Ishikawa (cell line): ENCODE data around the gene ONECUT2.

ENCODE experiments used
- CEBPB ChIP-seq: IDR thresholded peaks from 2 replicates; pipeline ENCODE4 v1.6.1; 2012
- CREB1 ChIP-seq: IDR thresholded peaks from 2 replicates; pipeline ENCODE4 v1.6.1; 2012; ENCODE audit warnings: low read depth
- EGR1 ChIP-seq: IDR thresholded peaks from 2 replicates; pipeline ENCODE4 v1.6.1; 2012
- EP300 ChIP-seq: IDR thresholded peaks from 2 replicates; pipeline ENCODE4 v1.6.1; 2012; ENCODE audit warnings: borderline replicate concordance
- FOXM1 ChIP-seq: IDR thresholded peaks from 2 replicates; pipeline ENCODE4 v1.6.1; 2012; ENCODE audit warnings: low read depth, borderline replicate concordance
- MAX ChIP-seq: IDR thresholded peaks from 2 replicates; pipeline ENCODE4 v1.6.1; 2012
- NFIC ChIP-seq: IDR thresholded peaks from 2 replicates; pipeline ENCODE4 v1.6.1; 2012
- RAD21 ChIP-seq: IDR thresholded peaks from 2 replicates; pipeline ENCODE4 v1.6.1; 2012; ENCODE audit warnings: low read depth
- REST ChIP-seq: IDR thresholded peaks from 2 replicates; pipeline ENCODE4 v1.6.1; 2012; ENCODE audit warnings: low read depth, mild to moderate bottlenecking
- TAF1 ChIP-seq: IDR thresholded peaks from 2 replicates; pipeline ENCODE4 v1.6.1; 2012; ENCODE audit warnings: low read depth, mild to moderate bottlenecking
- TCF12 ChIP-seq: IDR thresholded peaks from 2 replicates; pipeline ENCODE4 v1.6.1; 2012; ENCODE audit warnings: low read depth
- TEAD4 ChIP-seq: IDR thresholded peaks from 2 replicates; pipeline ENCODE4 v1.6.1; 2012
- USF1 ChIP-seq: IDR thresholded peaks from 2 replicates; pipeline ENCODE4 v1.6.1; 2012
- YY1 ChIP-seq: IDR thresholded peaks from 2 replicates; pipeline ENCODE4 v1.6.1; 2012; ENCODE audit warnings: low read depth
- ZBTB7A ChIP-seq: IDR thresholded peaks from 2 replicates; pipeline ENCODE4 v1.6.1; 2012; ENCODE audit warnings: low read depth

ONECUT2 gene

GRCh38 chr18:57432140-57432539 is 3.0 kb upstream of the ONECUT2 start:
- TF ChIP-seq USF1 (no peak), TEAD4 (no peak), EGR1 (no peak), RAD21 (no peak), REST (no peak), CEBPB (no peak), EP300 (no peak), CREB1 (no peak), MAX (no peak), TAF1 (no peak), ZBTB7A (no peak), NFIC (no peak), FOXM1 (no peak)

- TF ChIP-seq TCF12 (no peak), CREB1 (no peak), ZBTB7A (no peak), YY1 (no peak), NFIC (no peak), FOXM1 (no peak), RAD21 (no peak), USF1 (no peak), CEBPB (no peak), EGR1 (no peak), EP300 (no peak), TEAD4 (no peak), REST (no peak)
Measured at GRCh38 chr18:57432751-57433400, 2.3 kb upstream of the ONECUT2 start.

GRCh38 chr18:57433482-57433881 is 1.7 kb upstream of the ONECUT2 start:
- TF ChIP-seq ZBTB7A = no peak
- no peak for TF ChIP-seq FOXM1
- no peak for TF ChIP-seq EP300
- no peak for TF ChIP-seq CEBPB
- no peak for TF ChIP-seq YY1

- TF ChIP-seq TEAD4 (no peak), MAX (no peak), YY1 (no peak), NFIC (no peak), TAF1 (no peak), RAD21 (no peak), USF1 (no peak), TCF12 (no peak), EGR1 (no peak), CREB1 (no peak), FOXM1 (no peak), EP300 (no peak), REST (no peak), ZBTB7A (no peak), CEBPB (no peak)
Measured at GRCh38 chr18:57433934-57434535, 1.1 kb upstream of the ONECUT2 start.
